Effector CD8-positive, alpha-beta T cell (primary cell): ENCODE data around the gene RBM6.

ENCODE experiments used
- DNase-seq: peaks from one replicate; lab custom pipeline; 2025; lab: John Stamatoyannopoulos, UW

Gene RBM6

GRCh38 chr3:50089609-50089945, 149.6 kb downstream of the RBM6 start:
- no peak for DNase-seq

- DNase-seq: no peak
These were observed 151.0 kb downstream of the RBM6 start for GRCh38 chr3:50090984-50091383.

- no peak for DNase-seq
These were observed 155.5 kb downstream of the RBM6 start for GRCh38 chr3:50095352-50095998.

GRCh38 chr3:50100386-50100785, 160.4 kb downstream of the RBM6 start:
- no peak for DNase-seq

GRCh38 chr3:50100956-50101845, 161.3 kb downstream of the RBM6 start:
- DNase-seq: no peak

- DNase-seq: no peak
These were observed 162.6 kb downstream of the RBM6 start for GRCh38 chr3:50102558-50102957.

GRCh38 chr3:50111757-50112156, 171.8 kb downstream of the RBM6 start:
- DNase-seq: no peak

GRCh38 chr3:50112462-50112861, 172.5 kb downstream of the RBM6 start:
- no peak for DNase-seq

- DNase-seq: no peak
These were observed 177.2 kb downstream of the RBM6 start for GRCh38 chr3:50117120-50117519.

- DNase-seq: no peak
These were observed 178.3 kb downstream of the RBM6 start for GRCh38 chr3:50118237-50118636.

- DNase-seq: no peak
These were observed 179.8 kb downstream of the RBM6 start for GRCh38 chr3:50119786-50120185.

- no peak for DNase-seq
These were observed 180.6 kb downstream of the RBM6 start for GRCh38 chr3:50120364-50121071.

- DNase-seq: peak; percentile 49
These were observed 181.4 kb downstream of the RBM6 start for GRCh38 chr3:50121072-50122032.

- no peak for DNase-seq
These were observed 182.1 kb downstream of the RBM6 start for GRCh38 chr3:50122071-50122470.

GRCh38 chr3:50122661-50123391, 182.9 kb downstream of the RBM6 start:
- no peak for DNase-seq

- DNase-seq: no peak
These were observed 183.6 kb downstream of the RBM6 start for GRCh38 chr3:50123394-50124051.

GRCh38 chr3:50124052-50124799, 184.3 kb downstream of the RBM6 start:
- DNase-seq: no peak

- no peak for DNase-seq
These were observed 184.8 kb downstream of the RBM6 start for GRCh38 chr3:50124800-50125178.

- DNase-seq: no peak
These were observed 185.8 kb downstream of the RBM6 start for GRCh38 chr3:50125541-50126286.
